HG02943 (cell line): ENCODE measurements around the gene GPR89A.
"Not testable (repeated sequence)": the region's sequence is repeated elsewhere in the genome, so short reads cannot be mapped to it uniquely, and the experiment has no call there.

Experiments used
- ATAC-seq: cut with Tn5 transposase; IDR thresholded peaks from one replicate; pipeline ENCODE4 v1.9.1; 2021; ENCODE audit warnings: mild to moderate bottlenecking, low read depth, moderate library complexity; ENCODE audit not compliant: unreplicated experiment

Gene GPR89A

DNA sequence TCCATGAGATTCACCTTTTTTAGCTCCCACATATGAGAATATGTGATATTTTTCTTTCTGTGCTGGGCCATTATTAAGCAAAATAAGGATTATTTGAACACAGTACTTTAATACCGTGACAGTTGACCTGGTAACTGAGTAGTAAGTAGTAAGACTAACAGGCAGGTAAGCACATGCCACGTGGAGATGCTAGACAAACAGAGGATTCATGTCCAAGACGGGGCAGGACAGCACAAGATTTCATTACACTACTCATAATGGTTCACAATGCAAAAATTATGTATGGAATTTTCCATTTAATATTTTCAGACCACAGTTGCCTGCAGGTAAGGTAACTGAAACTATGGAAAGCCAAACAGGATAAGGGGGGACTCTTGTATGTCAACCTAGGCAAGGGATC lies 77.1 kb downstream of the GPR89A start:
- not testable (repeated sequence) for ATAC-seq

DNA sequence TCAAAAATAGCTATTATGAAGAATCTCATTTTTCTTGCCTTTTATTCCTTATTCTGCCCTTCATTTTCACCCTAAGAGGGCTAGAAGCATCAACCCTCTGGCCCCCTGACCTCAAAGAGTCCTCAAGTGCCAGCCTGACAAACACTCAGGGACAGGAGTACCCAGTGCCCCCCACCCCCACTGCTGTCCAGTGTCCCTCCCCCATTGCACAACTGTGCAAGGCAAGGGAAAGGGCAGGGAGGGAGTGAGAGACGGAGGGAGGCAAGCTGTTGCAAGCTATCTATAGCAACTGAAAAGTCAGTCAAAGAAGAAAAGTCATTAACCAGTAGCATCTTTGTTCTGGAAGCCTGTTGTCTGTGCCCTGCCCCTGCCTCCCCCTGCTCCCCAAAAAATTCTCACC lies 78.3 kb downstream of the GPR89A start:
- not testable (repeated sequence) for ATAC-seq

GRCh38 chr1:145688328-145688727 lies 80.5 kb downstream of the GPR89A start:
- ATAC-seq, result no peak

- ATAC-seq, result no peak
These were observed 81.1 kb downstream of the GPR89A start for GRCh38 chr1:145688924-145689323.

GRCh38 chr1:145689922-145690321 lies 82.1 kb downstream of the GPR89A start:
- ATAC-seq, result no peak

- ATAC-seq, result no peak
These were observed 83.1 kb downstream of the GPR89A start for GRCh38 chr1:145690587-145691558.

- ATAC-seq, result no peak
These were observed 85.1 kb downstream of the GPR89A start for GRCh38 chr1:145692785-145693443.

DNA sequence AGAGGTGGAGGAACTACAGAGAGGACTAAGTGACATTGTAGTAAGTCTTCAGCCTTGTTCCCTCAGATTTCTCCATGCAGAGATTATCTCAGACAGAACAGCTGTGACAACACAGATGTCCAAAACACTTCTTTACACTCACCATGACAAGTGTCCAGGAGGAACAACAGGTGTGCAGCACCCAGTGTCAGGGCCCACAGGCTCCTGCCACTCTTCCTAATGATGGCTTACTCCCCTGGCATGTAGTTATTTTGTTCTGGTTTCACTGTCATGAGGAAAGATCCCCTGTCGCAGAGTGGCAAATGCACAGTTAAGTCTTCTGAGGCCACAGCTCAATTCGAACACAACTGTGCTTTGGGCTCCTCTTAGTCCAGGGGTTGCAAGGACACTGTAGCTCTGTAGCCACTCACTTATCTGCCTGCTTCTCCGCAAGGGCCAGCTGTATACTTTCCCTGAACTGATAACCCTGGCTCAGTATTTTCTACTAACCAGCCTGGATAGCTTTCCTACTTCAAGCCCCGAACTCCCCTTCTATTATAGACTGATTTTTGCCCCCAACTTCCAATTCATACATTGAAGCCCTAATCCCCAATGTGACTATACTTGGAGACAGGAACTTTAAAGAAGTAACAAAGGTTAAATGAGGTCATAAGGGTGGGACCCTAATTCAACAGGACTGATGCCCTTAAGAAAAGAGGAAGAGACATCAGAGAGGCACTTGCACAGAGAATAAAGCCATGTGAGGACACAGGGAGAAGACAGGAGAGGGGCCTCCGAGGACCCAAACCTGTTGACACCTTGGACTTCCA lies 88.2 kb downstream of the GPR89A start:
- ATAC-seq, result no peak

DNA sequence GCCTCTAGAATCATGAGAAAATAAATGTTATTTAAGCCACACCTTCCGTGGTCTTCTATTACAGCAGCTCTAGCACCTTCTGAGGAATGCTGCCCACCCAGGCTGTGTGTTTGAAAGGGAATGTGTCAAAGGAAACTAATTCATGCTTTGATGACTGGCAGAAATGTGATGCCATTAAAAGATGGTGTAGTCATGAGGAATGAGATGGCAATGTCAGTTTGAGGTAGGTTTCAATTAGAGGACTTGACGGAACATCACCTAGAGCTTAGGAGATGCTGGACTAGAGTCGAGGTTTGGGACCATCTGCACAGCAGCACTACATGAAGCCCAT lies 88.8 kb downstream of the GPR89A start:
- ATAC-seq, result no peak

DNA sequence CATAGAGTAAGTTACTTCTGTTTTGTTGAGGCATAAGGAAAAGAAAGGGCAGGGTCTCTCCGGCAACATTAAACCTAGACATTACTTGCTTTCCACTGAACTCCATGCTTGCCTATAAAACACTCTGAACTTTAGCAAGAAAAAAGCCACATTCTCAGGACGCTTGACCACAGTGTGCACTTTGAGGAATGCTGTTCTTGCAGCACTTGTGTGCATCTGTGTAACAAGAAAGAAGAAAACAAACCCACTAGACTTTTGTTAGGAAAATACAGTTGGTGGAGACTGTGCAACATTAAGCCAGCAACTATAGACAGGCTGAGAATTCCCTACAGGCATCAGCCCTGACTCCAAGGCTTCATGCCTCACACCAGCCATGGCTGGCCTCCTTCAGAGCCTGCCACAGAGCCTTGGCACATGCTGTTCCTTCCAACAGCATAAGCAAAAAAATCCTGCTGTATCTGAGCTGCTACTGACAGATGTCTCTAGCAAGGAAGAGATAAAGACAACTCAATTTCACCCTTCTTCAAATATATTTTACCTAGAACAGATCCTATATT lies 93.6 kb downstream of the GPR89A start:
- no peak for ATAC-seq

DNA sequence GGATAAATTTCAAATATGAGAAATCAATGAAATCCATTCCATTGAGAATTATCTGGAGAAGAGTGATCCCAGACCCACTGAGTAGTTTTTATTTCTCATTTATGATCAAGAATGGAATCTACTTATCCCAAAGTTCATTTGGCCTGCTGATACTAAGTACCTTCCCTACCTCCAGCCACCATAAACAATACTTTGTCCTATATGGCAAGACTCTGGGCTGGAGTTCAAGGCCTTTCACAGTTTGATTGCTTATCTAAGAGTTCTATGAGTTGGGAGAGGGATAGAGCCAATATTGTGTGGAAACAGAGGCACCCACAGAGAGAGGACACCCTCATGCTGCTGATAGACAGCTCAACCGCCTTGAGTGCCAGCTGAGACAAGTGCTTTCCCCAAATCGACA lies 94.3 kb downstream of the GPR89A start:
- ATAC-seq, result no peak

- no peak for ATAC-seq
These were observed 95.0 kb downstream of the GPR89A start for GRCh38 chr1:145702826-145703225.

GRCh38 chr1:145705622-145706021 lies 97.8 kb downstream of the GPR89A start:
- no peak for ATAC-seq

GRCh38 chr1:145706086-145706664 lies 98.4 kb downstream of the GPR89A start:
- ATAC-seq, result no peak

DNA sequence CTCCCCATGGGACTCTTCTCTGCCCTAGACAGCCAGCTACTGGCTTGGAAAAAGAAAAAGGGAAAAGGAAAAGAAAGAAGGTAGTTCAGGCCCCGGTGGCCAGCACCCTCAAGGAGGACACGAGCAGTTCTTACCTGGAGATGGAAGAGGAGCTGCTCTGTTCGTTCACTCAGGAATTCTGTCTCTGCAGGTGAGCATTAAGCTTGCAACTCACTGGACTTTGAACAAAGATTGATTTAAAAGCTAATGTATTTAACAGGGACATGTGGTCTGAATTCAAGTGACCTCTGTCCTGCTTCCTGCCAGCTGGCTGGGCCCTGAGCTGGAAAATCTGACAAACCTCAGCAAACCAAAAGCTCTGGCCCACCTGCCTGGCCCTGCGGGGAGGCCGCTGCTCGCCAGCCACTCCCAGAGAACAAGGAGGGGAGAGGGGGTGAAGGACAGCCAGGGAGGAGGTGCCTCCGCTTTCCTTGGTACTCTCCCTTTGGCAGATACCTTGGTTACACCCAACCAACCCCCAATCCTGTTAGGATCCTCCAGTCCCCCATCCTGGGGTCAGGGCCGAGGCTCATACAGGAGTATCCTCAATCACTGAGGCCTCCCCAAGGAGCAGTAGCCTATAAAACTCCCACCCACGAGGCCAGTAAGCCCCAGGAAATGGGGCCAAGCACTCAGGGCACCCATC lies 99.5 kb downstream of the GPR89A start, which contains the start of gene PDZK1:
PDZK1 (minus strand) TSS at position 186 of the 685 bp plus-strand sequence. CDS start 19,347 bp downstream, outside the sequence.
- ATAC-seq, result no peak

DNA sequence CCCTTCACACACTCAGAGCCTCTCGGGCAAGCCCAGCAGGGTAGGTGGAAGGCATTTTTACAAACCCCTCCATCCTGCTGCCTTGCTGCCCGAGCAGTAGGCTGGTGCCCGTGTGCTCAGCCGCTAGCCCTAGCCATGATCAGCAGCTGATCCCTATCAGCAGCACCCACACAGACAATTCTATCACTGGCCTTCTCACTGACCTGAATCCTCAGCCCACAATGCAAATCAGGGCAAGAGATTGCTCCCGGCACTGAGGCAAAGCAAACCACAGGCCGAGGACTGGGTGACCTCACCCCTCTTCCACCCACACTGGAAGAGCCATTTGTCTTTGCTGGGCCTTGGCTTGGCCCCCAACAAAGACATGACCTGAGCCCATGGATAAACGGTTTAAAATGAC lies 100.3 kb downstream of the GPR89A start:
- ATAC-seq, result no peak

GRCh38 chr1:145710291-145711027 lies 102.7 kb downstream of the GPR89A start:
- ATAC-seq, result no peak

GRCh38 chr1:145711213-145711651 lies 103.4 kb downstream of the GPR89A start:
- ATAC-seq, result no peak
